Osteoblast (primary cell): Measurements from ENCODE around the gene DPP6. TPM values are rescaled to one million over a fixed set of nuclear protein-coding genes. Genes with fewer than 3 reads are reported as not detected.

ENCODE experiments used
- DNase-seq: peaks from one replicate; pipeline ENCODE4 v3.0.0; 2011; ENCODE audit warnings: low spot score, mixed read lengths; ENCODE audit not compliant: insufficient read length; ENCODE audit errors: missing footprints
- H2AFZ ChIP-seq: 2 replicates; pipeline ENCODE4 v1.6.0; 2011; ENCODE audit warnings: mild to moderate bottlenecking, low read length
- H3K27ac ChIP-seq: 2 replicates; pipeline ENCODE4 v1.5.1; 2011; ENCODE audit warnings: mild to moderate bottlenecking, low read depth, low read length, moderate library complexity
- H3K27me3 ChIP-seq: 2 replicates; pipeline ENCODE4 v1.6.0; 2012; ENCODE audit warnings: mild to moderate bottlenecking, control low read depth, inconsistent platforms, low read length, moderate library complexity; ENCODE audit not compliant: insufficient read depth
- H3K36me3 ChIP-seq: 2 replicates; pipeline ENCODE4 v1.5.1; 2011; ENCODE audit warnings: mild to moderate bottlenecking, low read length, control low read depth, moderate library complexity; ENCODE audit not compliant: insufficient read depth
- H3K4me1 ChIP-seq: 2 replicates; pipeline ENCODE4 v1.5.1; 2011; ENCODE audit warnings: mild to moderate bottlenecking, low read length, control low read depth, moderate library complexity; ENCODE audit not compliant: insufficient read depth
- H3K4me2 ChIP-seq: 2 replicates; pipeline ENCODE4 v1.6.0; 2011; ENCODE audit warnings: mild to moderate bottlenecking, low read length; ENCODE audit not compliant: insufficient read depth
- H3K4me3 ChIP-seq: fragments of 200-600 bp; sonication (generic); 3 replicates; pipeline ENCODE4 v1.5.1; 2012; ENCODE audit warnings: mild to moderate bottlenecking, low read length, inconsistent platforms; ENCODE audit not compliant: insufficient read depth
- H3K79me2 ChIP-seq: 2 replicates; pipeline ENCODE4 v1.6.0; 2012; ENCODE audit warnings: mild to moderate bottlenecking, low read length, control low read depth, inconsistent platforms; ENCODE audit not compliant: insufficient read depth
- H3K9me3 ChIP-seq: 2 replicates; pipeline ENCODE4 v1.5.1; 2011; ENCODE audit warnings: low read depth, low read length, control low read depth
- H4K20me1 ChIP-seq: 2 replicates; pipeline ENCODE4 v1.6.0; 2012; ENCODE audit warnings: mild to moderate bottlenecking, low read length, control low read depth; ENCODE audit not compliant: insufficient read depth
- CTCF ChIP-seq: IDR thresholded peaks from 2 replicates; pipeline ENCODE4 v1.5.1; 2011; ENCODE audit warnings: mild to moderate bottlenecking, low read depth, low read length, moderate library complexity; ENCODE audit errors: extremely low read depth
- total RNA-seq: library from RNA; depleted of rRNA; stranded (reverse); fragments of >200 nt; gene quantifications from 2 replicates; pipeline ENCODE4 v1.2.3, GENCODE V29; 2012

The DPP6 gene
- total RNA-seq, 1 donor = not detected

GRCh38 chr7:154853063-154853726 is 801.0 kb downstream of the DPP6 start:
- Histone ChIP-seq H3K4me2 (no peak overlapping the region), H2AFZ (no peak overlapping the region), H3K4me3 (no peak overlapping the region), H3K27me3 (no peaks in the 10 kb centered on the region), H3K4me1 (no peaks in the 10 kb centered on the region), H3K9me3 (no peaks in the 10 kb centered on the region), H3K79me2 (no peaks in the 10 kb centered on the region), H3K36me3 (no peaks in the 10 kb centered on the region), H3K27ac (no peak overlapping the region), H4K20me1 (no peaks in the 10 kb centered on the region)
- no peak for DNase-seq
- no peak for TF ChIP-seq CTCF

- H3K4me1 ChIP-seq = no peaks in the 10 kb centered on the region
- H3K79me2 ChIP-seq = no peaks in the 10 kb centered on the region
- no peak overlapping the region for H2AFZ ChIP-seq
- H4K20me1 ChIP-seq = no peaks in the 10 kb centered on the region
- no peak for DNase-seq
- H3K4me2 ChIP-seq = no peak overlapping the region
- H3K27me3 ChIP-seq = no peaks in the 10 kb centered on the region
- TF ChIP-seq CTCF = no peak
- H3K9me3 ChIP-seq = no peaks in the 10 kb centered on the region
- no peaks in the 10 kb centered on the region for H3K36me3 ChIP-seq
- no peak overlapping the region for H3K27ac ChIP-seq
- no peak overlapping the region for H3K4me3 ChIP-seq
These were observed 801.5 kb downstream of the DPP6 start for GRCh38 chr7:154853727-154854095.

GRCh38 chr7:154854836-154855235 is 802.6 kb downstream of the DPP6 start:
- Histone ChIP-seq H3K4me1 (no peaks in the 10 kb centered on the region), H3K4me3 (no peak overlapping the region), H4K20me1 (no peaks in the 10 kb centered on the region), H3K9me3 (no peaks in the 10 kb centered on the region), H3K27ac (no peak overlapping the region), H3K4me2 (no peak overlapping the region), H3K27me3 (no peaks in the 10 kb centered on the region), H3K36me3 (no peaks in the 10 kb centered on the region), H2AFZ (no peak overlapping the region), H3K79me2 (no peaks in the 10 kb centered on the region)
- DNase-seq = no peak
- TF ChIP-seq CTCF = no peak

- Histone ChIP-seq H3K4me3 (no peak overlapping the region), H3K4me2 (no peak overlapping the region), H3K27me3 (no peaks in the 10 kb centered on the region), H4K20me1 (no peaks in the 10 kb centered on the region), H3K4me1 (no peaks in the 10 kb centered on the region), H3K79me2 (no peaks in the 10 kb centered on the region), H3K36me3 (no peaks in the 10 kb centered on the region), H3K9me3 (no peaks in the 10 kb centered on the region), H2AFZ (no peak overlapping the region), H3K27ac (no peak overlapping the region)
- DNase-seq = no peak
- no peak for TF ChIP-seq CTCF
These were observed 803.2 kb downstream of the DPP6 start for GRCh38 chr7:154855366-154855765.
